GM12801 (cell line): ENCODE measurements around the gene PIP4K2C.

Source experiments
- TF ChIP-seq, protein P1 (sequence below): IDR thresholded peaks from one replicate; pipeline ENCODE4 v1.5.1; 2011; ENCODE audit warnings: control low read depth; ENCODE audit not compliant: insufficient read length; ENCODE audit errors: extremely low read depth

PIP4K2C gene

DNA sequence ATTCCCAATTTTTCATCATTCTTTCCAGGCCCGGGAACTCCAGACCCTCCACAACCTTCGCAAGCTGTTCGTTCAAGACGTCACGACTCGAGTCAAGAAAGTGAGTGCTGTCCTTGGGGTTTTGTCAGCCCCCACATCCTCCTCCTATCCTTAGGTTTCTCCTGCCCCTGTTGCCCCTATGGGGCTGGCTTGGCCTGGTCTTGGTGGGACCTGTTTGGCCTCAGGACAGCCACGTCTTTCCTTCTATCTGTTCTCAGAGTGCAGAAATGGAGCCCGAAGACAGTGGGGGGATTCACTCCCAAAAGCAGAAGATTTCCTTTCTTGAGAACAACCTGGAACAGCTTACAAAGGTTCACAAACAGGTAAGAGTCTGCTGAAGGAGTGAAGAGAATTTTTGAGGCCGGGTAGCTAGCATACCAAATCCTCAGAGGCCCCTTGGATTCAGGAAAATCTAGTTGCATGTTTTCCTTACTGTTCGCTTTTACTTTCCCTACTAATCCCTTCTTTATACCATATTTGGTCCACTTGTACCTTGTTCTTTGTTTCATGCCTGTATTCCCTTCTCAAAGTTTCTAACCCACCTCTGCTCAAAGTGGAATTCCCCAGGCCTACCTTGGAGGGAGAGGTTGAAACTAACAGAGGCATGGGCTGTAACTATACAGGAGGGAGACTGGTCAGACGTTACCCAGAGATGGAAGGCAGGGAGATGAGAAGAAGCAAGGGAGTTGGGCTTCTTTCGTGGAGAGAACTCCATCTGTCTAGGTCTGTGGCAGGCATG is 12.8 kb upstream of the PIP4K2C start:
- TF ChIP-seq, protein P1, sequence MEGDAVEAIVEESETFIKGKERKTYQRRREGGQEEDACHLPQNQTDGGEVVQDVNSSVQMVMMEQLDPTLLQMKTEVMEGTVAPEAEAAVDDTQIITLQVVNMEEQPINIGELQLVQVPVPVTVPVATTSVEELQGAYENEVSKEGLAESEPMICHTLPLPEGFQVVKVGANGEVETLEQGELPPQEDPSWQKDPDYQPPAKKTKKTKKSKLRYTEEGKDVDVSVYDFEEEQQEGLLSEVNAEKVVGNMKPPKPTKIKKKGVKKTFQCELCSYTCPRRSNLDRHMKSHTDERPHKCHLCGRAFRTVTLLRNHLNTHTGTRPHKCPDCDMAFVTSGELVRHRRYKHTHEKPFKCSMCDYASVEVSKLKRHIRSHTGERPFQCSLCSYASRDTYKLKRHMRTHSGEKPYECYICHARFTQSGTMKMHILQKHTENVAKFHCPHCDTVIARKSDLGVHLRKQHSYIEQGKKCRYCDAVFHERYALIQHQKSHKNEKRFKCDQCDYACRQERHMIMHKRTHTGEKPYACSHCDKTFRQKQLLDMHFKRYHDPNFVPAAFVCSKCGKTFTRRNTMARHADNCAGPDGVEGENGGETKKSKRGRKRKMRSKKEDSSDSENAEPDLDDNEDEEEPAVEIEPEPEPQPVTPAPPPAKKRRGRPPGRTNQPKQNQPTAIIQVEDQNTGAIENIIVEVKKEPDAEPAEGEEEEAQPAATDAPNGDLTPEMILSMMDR: no peak

- TF ChIP-seq, protein P1: no peak
These were observed 12.0 kb upstream of the PIP4K2C start for GRCh38 chr12:57579011-57579410.

GRCh38 chr12:57579677-57580465 is 11.1 kb upstream of the PIP4K2C start:
- TF ChIP-seq, protein P1: no peak

GRCh38 chr12:57580466-57580795 is 10.6 kb upstream of the PIP4K2C start:
- TF ChIP-seq, protein P1: no peak

DNA sequence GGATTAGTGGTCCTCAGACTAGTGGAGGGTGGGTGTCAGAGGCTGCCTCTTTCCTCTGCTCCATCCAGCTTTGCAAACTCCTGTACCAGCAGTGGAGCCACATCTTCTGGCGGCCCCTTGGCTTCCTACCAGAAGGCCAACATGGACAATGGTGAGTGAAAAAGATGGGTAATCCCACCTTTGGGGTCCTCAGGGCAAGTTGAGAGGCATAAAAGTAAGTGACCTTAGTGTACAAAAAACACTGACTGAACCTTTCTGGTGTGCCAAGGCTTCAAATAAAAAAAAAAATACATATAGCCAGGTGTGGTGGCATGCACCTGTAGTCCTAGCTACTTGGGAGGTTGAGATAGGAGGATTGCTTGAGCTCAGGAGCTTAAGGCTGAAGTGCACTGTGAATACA is 9.2 kb upstream of the PIP4K2C start:
- TF ChIP-seq, protein P1: no peak

- TF ChIP-seq, protein P1: no peak
These were observed 8.6 kb upstream of the PIP4K2C start for GRCh38 chr12:57582440-57582839.

DNA sequence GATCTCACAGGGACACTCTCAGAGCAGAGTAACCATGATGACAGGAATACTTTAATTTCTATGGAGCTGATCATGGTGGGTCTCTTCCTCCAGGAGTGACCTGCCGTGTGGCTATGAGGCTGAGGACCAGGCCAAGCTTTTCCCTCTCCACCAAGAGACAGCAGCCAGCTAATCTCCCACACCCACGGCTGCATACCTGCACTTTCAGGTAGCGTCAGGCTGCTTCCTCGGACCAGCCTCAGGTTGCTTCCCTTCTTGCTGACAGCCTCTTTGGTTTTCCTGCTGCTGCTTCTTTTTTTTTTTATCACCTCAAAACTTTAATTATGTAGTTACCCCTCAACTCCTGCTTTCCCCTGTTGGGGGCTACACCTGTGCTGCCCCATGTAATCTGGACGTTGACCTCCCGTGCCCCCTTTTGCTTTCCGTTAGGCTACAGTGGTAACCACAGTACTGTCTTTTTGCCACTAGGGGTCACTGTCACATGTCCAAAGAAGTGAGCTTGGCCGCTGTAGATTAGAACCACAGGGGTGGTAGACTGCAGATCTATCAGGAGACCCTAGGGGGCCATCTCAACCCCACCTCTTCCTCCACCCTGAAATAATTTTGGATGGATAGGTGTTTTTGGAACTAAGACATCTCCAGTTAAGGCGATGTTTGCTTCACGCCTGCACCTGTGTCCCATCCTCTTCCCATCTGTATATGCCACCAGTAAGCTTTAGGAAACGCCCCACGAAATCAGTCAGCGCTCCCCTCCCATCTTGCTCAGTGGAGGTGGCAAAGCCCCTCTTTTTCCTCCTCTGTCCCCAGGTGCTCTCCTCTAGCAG is 7.8 kb upstream of the PIP4K2C start:
- TF ChIP-seq, protein P1: peak; percentile 68
